ENCODE measurements around the gene PTTG2. TPM values are rescaled to one million over a fixed set of nuclear protein-coding genes. Genes with fewer than 3 reads are reported as not detected.

The PTTG2 gene
- total and polyA plus RNA-seq, 2 of the 4 experiments (the other 2 are of a cell fraction), result not detected

- H2AK9ac ChIP-seq (replicated peaks; ENCODE audit: low read depth, low read length, poor library complexity), result peak overlapping the region; percentile 47
- H3K23ac ChIP-seq (ENCODE audit: low read depth, low read length), result no peak overlapping the region
- no peak overlapping the region for H3K14ac ChIP-seq (replicated peaks; ENCODE audit: low read depth, low read length)
- WGBS, 2 experiments (ENCODE audit: extremely low coverage in 2 of 2, insufficient read length in 1 of 2), result no CpG with 5 or more reads among the region's 5 CpGs
- H2AFZ ChIP-seq (replicated peaks; ENCODE audit: low read length, poor library complexity), result no peak overlapping the region
- POLR2A ChIA-PET (ENCODE audit: unreplicated experiment), result no interaction called here
- H2BK5ac ChIP-seq (ENCODE audit: low read depth, low read length, poor library complexity, severe bottlenecking), result no peak overlapping the region
- H3K4me1 ChIP-seq (ENCODE audit: control insufficient read depth, insufficient read depth, low read length), result peaks cover 17% of the 10 kb centered on the region
- H3K36me3 ChIP-seq (ENCODE audit: control insufficient read depth, insufficient read depth, low read length), result no peaks in the 10 kb centered on the region
- no peak overlapping the region for H3K56ac ChIP-seq (ENCODE audit: extremely low read depth, insufficient read depth, low read length)
- TF ChIP-seq MAZ (IDR thresholded peaks at IDR 0.05; ENCODE audit: borderline replicate concordance, low read depth, low read length) (no peak), CTCF (conservative IDR thresholded peaks at IDR 0.05; ENCODE audit: low read depth, low read length) (no peak), NFE2L2 (IDR thresholded peaks at IDR 0.05; ENCODE audit: low read depth, low read length) (no peak), MAFK (IDR thresholded peaks at IDR 0.05; ENCODE audit: low read depth, low read length) (no peak), RCOR1 (IDR thresholded peaks at IDR 0.05; ENCODE audit: insufficient replicate concordance, low read length) (no peak), SMC3 (IDR thresholded peaks at IDR 0.05; ENCODE audit: low read depth, low read length) (no peak), FOS (IDR thresholded peaks at IDR 0.05; ENCODE audit: low read depth, low read length) (no peak), MXI1 (IDR thresholded peaks at IDR 0.05; ENCODE audit: borderline replicate concordance, low read depth, low read length) (no peak), RAD21 (IDR thresholded peaks at IDR 0.05; ENCODE audit: low read length) (no peak), BHLHE40 (IDR thresholded peaks at IDR 0.05; ENCODE audit: low read depth, low read length) (no peak), CEBPB (IDR thresholded peaks at IDR 0.05; ENCODE audit: low read depth, low read length) (no peak), RFX5 (IDR thresholded peaks at IDR 0.05; ENCODE audit: low read depth, low read length) (no peak), CHD1 (IDR thresholded peaks at IDR 0.05; ENCODE audit: low read depth, low read length) (no peak), POLR2A (IDR thresholded peaks at IDR 0.05; ENCODE audit: low read depth, low read length) (no peak)
- TF ChIP-seq, protein P1, sequence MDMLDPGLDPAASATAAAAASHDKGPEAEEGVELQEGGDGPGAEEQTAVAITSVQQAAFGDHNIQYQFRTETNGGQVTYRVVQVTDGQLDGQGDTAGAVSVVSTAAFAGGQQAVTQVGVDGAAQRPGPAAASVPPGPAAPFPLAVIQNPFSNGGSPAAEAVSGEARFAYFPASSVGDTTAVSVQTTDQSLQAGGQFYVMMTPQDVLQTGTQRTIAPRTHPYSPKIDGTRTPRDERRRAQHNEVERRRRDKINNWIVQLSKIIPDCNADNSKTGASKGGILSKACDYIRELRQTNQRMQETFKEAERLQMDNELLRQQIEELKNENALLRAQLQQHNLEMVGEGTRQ (IDR thresholded peaks at IDR 0.05; ENCODE audit: low read depth, low read length), result no peak
- TF ChIP-seq, protein P2, sequence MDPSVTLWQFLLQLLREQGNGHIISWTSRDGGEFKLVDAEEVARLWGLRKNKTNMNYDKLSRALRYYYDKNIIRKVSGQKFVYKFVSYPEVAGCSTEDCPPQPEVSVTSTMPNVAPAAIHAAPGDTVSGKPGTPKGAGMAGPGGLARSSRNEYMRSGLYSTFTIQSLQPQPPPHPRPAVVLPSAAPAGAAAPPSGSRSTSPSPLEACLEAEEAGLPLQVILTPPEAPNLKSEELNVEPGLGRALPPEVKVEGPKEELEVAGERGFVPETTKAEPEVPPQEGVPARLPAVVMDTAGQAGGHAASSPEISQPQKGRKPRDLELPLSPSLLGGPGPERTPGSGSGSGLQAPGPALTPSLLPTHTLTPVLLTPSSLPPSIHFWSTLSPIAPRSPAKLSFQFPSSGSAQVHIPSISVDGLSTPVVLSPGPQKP (IDR thresholded peaks at IDR 0.05; ENCODE audit: borderline replicate concordance, low read depth, low read length), result no peak
- dilution Hi-C loops (cut with HindIII; ENCODE audit: low sequenced_read_pairs, unreplicated experiment) (no loop called here), in situ Hi-C loops (cut with MboI; ENCODE audit: low sequenced_read_pairs) (no loop called here), intact Hi-C loops (cut with micrococcal nuclease) (no loop called here)
- H3K18ac ChIP-seq (ENCODE audit: low read depth, low read length), result no peak overlapping the region
- no TSS peak for BruUV-seq (replicated peaks)
- H3K9ac ChIP-seq (ENCODE audit: low read depth, low read length), result no peak overlapping the region
- H4K8ac ChIP-seq (ENCODE audit: low read depth in 2 of 2, low read length in 2 of 2), result no peak overlapping the region
- no peak overlapping the region for H2BK120ac ChIP-seq (ENCODE audit: low read depth, low read length)
- H3K27me3 ChIP-seq (ENCODE audit: control insufficient read depth, insufficient read depth, low read length), result no peaks in the 10 kb centered on the region
- no peak overlapping the region for H3K4me2 ChIP-seq (ENCODE audit: low read depth, low read length)
- H3K9me1 ChIP-seq (ENCODE audit: insufficient read depth, low read length), result peaks cover 14% of the 10 kb centered on the region
- no peaks in the 10 kb centered on the region for H3K9me3 ChIP-seq (ENCODE audit: control insufficient read depth, insufficient read depth, low read length)
- H3K4ac ChIP-seq (ENCODE audit: low read depth, low read length), result no peak overlapping the region
- CTCF ChIA-PET, result no interaction called here
- no peak overlapping the region for H4K91ac ChIP-seq (ENCODE audit: insufficient read depth, low read depth, low read length)
- no peak overlapping the region for H2AK5ac ChIP-seq (ENCODE audit: low read depth, low read length)
- H3K27ac ChIP-seq (ENCODE audit: insufficient read depth, low read length), result no peak overlapping the region
- H2BK15ac ChIP-seq (ENCODE audit: low read depth, low read length), result no peak overlapping the region
- no peak overlapping the region for H4K5ac ChIP-seq (ENCODE audit: low read depth, low read length)
- peaks cover 29 to 57% of the 10 kb centered on the region in 2 experiments for H3K79me1 ChIP-seq (ENCODE audit: low read depth in 1 of 2, low read length in 2 of 2)
- no peak overlapping the region for H3K4me3 ChIP-seq (ENCODE audit: insufficient read depth, low read depth, low read length)
- ATAC-seq (ENCODE audit: low read depth) (no peak), DNase-seq (no peak)
- H2BK20ac ChIP-seq (ENCODE audit: low read depth, low read length), result no peak overlapping the region
- H4K20me1 ChIP-seq (ENCODE audit: insufficient read depth, low read length), result peaks cover 12% of the 10 kb centered on the region; the same call in 1 of the 2 replicates
These were observed 47.4 kb downstream of the PTTG2 start for GRCh38 chr4:38007645-38008044.
